Ovary (tissue), 3 donors: ENCODE measurements around the gene CACNG1.

Source experiments
- POLR2A ChIP-seq: fragments of 450-650 bp; IDR thresholded peaks from one replicate; pipeline ENCODE4 v1.6.1; 2017; ENCODE audit warnings: antibody characterized with exemption, mild to moderate bottlenecking, moderate library complexity
- TF ChIP-seq, protein P1 (sequence below), 3 donors: fragments of 450-650 bp in 2 of 3; fragments of 200-600 bp in 1 of 3; IDR thresholded peaks; one replicate each; pipeline versions ENCODE4 v1.5.1 to v1.8.0; 2016 to 2022; ENCODE audit warnings: antibody characterized with exemption in 3 of 3, mild to moderate bottlenecking in 1 of 3
- donor health status: DM: no; HTN: no; CAD: no.

DNA sequence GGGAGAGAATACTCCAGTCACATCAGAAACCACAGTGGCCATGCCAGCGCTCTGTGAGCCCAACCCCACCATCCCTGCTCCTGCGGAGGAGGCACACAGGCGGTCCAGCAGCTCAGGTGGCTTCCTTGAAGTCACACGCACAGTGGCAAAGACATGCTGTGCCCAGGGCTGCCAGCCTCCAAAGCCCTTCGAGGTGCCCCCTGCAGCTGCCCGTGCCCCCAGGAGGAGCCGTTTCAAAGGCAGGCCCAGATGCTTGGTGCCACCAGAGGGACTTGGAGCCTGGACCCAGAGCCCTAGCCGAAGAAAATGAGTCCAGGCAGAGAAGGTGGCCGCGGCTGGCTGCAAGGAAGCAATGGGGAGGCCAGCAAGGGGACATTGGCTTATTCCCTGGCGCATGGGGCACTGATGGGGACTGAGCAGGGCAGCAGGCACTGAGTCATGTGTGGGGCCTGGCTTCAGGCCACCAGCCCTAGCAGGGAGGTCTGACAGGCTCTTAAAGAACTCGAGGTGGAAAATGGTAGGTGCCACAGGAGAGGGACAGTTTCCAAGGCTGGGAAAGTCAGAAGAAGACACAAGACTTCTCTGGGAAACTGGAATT lies 17.2 kb upstream of the CACNG1 start:
- TF ChIP-seq, protein P1, sequence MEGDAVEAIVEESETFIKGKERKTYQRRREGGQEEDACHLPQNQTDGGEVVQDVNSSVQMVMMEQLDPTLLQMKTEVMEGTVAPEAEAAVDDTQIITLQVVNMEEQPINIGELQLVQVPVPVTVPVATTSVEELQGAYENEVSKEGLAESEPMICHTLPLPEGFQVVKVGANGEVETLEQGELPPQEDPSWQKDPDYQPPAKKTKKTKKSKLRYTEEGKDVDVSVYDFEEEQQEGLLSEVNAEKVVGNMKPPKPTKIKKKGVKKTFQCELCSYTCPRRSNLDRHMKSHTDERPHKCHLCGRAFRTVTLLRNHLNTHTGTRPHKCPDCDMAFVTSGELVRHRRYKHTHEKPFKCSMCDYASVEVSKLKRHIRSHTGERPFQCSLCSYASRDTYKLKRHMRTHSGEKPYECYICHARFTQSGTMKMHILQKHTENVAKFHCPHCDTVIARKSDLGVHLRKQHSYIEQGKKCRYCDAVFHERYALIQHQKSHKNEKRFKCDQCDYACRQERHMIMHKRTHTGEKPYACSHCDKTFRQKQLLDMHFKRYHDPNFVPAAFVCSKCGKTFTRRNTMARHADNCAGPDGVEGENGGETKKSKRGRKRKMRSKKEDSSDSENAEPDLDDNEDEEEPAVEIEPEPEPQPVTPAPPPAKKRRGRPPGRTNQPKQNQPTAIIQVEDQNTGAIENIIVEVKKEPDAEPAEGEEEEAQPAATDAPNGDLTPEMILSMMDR (IDR thresholded peaks at IDR 0.05): no peak
- TF ChIP-seq POLR2A: no peak
